OCI-M2 (cell line): ENCODE data around the gene SIX2.

Experiments used
- DNase-seq: peaks from one replicate; lab custom pipeline; 2025; ENCODE audit not compliant: unreplicated experiment; lab: John Stamatoyannopoulos, UW

The SIX2 gene

DNA sequence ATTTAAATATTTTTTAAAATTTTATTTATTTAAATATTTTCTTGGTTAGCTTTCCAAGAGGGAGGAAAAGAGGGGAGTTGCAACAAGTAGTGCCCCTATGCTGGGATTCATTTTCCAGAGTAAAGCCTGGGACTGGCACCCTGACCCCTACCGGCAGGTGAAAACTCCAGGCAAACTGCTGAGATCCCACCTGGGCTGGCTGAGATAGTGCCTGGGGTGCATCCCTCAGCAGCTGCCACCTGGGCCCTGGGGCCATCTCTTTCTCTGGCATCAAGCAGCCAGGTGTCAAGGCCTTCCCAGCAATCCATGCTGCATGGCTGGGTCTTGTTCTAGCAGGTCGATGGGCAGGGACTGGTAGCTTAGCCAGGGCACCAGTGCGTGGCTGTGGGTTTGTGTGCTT is 6.6 kb downstream of the SIX2 start:
- DNase-seq, result no peak

DNA sequence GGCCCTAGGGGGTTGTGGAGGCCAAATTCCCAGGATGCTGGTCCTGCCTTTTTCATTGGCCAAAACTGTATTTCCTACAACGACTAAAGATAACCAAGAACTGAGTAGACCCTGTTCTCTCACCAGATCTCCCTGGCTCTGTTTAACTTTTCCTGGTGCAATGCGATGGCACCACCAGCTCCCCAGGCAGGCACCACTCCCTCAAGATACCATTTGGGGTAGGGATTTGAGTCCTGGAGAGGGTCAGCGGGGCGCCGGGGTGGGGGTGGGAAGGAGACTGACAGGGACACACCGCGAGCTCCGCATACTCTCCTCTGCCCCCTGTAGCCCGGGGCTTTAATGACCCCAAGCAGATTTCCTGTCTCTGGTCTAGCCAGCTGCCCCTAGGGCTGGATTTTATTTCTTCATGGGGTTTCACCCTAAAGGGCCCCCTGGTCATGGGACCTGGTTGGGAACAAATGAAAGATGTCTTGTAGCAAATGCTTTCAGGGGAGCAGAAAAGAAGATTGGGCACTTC is 7.3 kb downstream of the SIX2 start:
- DNase-seq, result no peak

DNA sequence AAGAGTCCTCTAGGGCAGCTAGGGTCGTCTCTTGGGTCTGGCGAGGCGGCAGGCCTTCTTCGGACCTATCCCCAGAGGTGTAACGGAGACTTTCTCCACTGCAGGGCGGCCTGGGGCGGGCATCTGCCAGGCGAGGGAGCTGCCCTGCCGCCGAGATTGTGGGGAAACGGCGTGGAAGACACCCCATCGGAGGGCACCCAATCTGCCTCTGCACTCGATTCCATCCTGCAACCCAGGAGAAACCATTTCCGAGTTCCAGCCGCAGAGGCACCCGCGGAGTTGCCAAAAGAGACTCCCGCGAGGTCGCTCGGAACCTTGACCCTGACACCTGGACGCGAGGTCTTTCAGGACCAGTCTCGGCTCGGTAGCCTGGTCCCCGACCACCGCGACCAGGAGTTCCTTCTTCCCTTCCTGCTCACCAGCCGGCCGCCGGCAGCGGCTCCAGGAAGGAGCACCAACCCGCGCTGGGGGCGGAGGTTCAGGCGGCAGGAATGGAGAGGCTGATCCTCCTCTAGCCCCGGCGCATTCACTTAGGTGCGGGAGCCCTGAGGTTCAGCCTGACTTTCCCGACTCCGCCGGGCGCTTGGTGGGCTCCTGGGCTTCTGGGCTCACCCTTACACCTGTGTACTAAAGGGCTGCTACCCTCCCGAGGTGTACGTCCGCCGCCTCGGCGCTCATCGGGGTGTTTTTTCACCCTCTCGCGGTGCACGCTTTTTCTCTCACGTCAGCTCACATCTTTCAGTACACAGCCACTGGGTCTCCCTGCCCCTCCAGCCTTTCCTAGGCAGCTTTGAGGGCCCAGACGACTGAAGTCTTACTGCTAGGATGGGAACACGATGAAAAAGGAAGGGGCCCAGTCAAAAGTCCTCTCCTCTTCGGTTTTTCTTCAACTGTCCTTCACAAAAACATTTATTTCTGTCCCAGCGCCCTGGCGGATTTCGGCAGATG is 8.1 kb downstream of the SIX2 start:
- DNase-seq, result no peak

DNA sequence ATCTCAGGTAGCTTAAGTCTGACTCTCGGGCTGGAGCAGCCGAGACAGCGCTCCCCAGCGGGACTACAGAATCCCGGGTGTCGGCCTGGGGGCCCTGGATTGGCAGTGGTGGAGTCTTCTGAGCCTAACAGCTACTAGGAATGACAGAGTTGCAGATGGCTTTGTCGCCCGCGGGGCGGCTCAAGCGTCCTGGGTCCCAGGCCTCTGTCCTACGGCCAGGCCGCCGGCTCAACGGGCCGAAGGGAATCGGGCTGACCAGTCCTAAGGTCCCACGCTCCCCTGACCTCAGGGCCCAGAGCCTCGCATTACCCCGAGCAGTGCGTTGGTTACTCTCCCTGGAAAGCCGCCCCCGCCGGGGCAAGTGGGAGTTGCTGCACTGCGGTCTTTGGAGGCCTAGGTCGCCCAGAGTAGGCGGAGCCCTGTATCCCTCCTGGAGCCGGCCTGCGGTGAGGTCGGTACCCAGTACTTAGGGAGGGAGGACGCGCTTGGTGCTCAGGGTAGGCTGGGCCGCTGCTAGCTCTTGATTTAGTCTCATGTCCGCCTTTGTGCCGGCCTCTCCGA is 8.8 kb downstream of the SIX2 start:
- DNase-seq, result no peak

DNA sequence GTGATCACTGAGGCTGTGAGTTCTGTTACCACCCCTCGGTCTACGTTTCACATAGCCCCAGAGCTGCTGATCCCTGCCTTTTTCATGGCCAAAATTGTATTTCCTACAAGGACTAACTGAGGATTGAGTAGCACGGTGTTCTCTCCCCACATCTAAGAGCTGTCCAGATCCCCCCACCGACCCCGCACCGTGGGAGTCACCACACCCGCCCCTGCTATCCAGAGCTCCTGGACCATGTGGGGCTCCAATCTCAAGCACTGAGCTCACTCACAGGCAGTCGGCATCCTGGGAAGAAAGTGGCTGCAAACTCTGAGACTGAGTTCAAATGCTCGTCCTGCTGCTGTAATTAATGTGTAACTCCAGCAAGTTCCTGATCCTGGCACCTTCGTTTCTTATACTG is 9.7 kb downstream of the SIX2 start:
- no peak for DNase-seq

DNA sequence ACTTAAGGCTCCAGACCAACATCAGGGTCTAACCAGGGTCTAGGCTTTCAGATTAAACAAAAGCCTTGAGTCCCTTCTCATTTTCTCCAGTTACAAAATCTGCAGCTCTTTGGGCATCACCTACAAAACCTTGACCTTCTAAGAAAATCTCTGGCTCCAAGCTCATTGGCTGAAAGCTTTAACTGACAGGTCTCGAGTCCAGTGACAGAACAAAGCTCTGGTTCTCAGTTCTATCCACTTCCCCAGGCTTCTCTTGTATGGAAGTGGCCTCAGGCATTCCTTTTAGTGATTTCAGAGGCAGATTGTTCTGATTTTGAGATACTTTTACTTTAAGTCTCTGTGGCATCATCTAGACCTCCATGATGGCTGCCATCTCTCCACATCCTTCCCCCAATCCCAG is 11.3 kb downstream of the SIX2 start:
- DNase-seq, result no peak

DNA sequence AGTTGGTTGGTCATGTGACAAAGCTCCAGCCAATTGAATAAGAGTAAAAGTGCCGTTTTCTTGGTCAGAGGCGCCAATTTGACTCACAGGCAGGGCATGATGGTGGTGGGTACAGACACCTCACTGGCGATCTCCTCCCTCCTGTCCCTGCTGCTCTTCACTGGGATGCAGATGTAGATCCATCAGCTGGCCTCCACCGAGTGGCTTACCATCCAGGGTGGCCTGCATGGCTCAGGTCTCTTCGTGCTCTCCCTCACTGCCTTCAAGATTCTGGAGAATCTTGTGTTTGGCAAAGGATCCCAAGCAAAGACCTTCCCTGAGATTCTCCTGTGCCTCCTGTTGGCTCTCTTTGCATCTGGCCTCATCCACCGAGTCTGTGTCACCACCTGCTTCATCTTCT is 12.9 kb downstream of the SIX2 start:
- no peak for DNase-seq

DNA sequence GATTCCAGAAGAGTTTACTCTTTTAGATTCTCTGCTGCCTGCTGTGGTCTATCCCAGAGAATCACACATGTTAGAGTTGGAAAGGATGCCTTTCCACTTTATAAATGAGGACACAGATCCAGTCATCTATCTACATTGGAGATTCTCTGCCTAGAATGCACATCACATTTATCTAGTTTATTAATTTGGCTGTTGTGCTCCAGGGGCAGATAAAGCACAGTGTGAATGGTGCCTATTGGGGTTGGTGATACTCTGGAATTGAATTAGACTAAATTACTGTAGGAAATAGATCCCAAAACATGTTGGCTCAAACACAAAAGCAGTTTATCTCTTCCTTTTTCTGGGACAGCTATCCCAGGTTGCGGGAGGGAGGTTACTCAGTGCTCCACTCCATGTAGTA is 14.9 kb downstream of the SIX2 start:
- no peak for DNase-seq

DNA sequence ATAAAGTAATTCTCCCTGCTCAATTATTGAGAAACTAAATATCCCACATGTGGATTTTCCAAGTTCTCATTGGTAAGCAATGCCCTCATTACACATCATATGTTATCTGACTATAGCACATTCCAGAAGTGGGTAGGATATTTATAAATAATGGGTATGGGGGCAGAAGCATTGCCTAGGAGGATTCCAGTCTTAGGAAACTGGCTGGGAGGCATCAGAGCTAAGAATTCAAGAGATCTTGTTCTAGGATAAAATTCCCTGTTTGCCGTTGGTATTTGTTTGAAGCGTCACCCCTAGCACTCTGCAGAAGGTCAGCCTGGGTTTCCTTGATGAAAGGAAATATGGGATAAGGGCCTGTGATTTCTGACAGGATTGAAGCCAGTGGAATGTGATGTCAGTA is 20.1 kb downstream of the SIX2 start:
- DNase-seq, result no peak

DNA sequence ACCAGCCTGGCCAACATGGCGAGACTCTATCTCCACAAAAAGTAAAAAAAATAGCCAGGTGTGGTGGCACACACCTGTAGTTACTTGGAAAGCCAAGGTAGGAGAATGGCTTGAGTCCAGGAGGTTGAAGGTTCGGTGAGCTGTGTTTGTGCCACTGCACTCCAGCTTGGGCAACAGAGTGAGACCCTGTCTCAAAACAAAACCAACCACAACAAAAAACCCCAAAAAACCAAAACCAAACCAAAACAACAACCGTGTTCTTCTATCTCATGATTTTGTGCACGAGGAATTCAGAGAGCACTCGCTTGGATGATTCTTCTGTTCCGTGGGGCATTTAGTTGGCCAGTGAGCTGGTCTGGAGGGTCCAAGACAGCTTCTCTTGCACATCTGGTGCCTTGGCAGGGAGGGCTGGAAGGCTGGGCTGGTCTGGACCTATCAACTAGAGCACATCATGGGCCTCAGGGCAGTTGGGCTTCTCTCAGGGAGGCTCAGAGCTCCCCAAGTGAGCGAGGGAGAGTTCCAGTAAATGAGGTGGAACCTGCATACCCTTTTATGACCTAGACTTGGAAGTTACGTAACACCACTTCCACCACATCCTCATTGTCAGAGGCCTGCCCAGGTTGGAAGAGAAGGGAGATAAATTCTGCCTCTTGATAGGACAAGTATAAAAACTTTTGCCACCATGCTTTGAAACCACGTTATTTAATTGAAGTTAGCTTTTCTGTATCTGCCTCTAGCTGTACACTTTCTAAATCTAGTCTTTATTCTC is 25.2 kb downstream of the SIX2 start:
- DNase-seq, result no peak

DNA sequence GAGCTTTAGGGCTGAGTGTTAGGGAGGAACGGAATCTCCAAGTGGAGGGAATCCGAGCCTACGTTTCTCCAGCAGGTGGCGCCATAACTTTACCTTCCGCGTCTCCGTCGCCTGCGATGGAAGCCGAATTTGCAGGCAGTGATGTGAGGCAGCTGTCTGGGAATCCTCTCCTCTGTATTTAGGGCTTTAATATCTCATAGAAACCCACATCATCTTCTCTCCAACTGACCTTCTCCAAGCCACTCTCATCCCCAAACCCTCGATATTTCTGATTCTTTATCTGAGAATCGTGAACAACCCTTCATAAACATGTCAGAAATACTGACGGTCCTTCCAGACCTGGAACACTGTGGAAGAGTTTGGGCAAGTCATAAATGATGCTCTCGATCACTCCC is 27.5 kb downstream of the SIX2 start:
- DNase-seq, result peak; percentile 36

DNA sequence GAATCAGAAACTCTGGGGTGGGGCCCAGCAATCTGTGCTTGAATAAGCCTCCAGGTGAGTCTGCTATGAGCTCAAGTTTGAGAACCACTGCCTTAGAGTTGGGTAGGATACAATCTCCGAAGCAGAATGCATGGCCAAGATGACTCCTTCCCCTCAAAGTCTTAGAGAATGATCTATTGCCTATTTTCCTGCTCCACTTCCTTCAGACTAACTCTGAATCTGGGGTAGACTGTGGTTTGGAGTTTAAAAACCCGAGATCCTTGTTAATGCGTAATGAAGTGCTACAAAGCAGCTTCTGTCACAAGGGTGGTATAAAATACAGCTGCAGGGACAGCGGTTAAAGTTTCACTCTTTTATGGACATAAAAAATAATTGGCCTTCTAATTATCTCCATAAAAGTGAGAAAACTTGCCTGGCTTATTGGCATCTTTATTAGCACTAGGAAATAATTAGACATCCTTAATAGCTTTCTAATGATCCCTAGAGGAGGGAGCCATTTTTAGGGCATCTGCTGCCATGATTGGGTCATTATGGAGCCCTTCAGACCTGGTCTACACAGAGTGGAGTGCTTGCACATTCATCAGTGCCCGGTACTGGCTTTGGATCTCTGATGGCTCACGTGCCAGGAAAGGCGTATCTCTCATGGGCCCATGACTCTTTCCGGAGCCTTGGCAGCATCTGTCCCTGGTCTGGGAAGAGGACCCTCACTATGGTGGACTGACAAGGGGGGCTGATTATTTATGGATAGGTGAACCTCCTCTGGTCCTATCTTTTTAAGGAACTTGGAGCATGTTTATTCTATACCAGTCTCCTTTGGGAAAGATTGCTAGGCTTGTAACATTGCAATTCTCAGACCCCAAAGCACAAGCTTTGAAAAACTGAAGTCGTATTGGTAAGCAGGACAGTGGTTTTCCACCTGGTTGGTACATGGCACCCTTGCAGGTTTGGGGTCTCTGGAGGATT is 28.2 kb downstream of the SIX2 start:
- DNase-seq, result no peak

DNA sequence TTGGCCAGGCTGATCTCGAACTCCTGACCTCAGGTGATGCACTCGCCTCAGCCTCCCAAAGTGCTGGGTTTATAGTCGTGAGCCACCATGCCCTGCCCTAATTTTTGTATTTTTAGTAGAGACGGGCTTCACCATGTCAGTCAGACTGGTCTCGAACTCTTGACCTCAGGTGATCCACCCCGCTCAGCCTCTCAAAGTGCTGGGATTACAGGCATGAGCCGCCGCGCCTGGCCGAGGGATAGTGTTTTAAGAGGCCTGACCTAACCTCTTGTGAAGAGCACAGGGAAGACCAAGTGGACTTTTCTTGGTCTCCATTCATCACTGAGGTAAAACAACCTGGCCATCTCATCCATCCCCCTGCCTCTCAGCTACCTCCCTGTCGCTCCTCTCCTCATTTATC is 29.7 kb downstream of the SIX2 start:
- no peak for DNase-seq

DNA sequence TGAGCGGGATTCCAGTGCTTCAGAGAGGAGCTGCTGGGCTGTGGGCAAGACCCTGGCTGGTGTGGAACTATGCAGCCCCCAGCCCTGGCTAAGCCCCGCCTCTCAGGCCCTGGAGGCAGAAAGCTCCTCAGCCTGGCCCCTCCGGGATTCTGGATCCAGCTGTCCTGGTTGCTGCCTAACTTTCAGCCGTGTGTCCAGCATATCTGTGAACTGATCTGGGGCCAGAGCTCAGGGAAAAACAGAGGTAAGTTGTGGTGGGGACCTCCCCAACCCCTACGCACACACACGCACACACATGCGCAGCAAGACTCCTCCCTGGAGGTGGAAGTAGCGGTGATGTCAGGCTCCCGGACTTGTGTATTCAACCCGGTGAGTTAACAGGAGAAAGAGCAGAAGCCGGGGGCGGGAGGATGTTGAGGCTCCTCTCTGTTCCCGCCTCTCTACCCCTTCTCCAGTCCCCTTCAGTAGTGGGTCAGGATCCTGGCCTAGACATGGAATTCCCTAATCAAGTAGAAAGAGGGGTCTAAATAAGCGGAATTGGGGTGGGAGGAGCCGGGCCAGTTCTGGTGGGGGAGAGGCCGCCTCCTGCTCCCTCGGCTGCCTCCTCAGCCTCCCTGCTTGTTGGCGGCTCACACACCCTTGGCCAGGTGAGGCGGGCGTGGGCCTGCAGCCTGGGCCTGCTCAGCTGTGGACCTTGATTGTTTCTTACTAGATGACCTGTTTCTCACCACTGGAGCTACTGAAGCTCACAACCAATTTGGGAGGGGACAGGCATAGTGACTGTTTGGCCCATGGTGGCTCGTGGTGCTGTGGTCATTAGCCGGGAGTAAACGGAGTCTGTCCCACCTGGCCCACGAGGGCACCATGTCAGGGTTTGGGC is 33.4 kb downstream of the SIX2 start:
- no peak for DNase-seq

DNA sequence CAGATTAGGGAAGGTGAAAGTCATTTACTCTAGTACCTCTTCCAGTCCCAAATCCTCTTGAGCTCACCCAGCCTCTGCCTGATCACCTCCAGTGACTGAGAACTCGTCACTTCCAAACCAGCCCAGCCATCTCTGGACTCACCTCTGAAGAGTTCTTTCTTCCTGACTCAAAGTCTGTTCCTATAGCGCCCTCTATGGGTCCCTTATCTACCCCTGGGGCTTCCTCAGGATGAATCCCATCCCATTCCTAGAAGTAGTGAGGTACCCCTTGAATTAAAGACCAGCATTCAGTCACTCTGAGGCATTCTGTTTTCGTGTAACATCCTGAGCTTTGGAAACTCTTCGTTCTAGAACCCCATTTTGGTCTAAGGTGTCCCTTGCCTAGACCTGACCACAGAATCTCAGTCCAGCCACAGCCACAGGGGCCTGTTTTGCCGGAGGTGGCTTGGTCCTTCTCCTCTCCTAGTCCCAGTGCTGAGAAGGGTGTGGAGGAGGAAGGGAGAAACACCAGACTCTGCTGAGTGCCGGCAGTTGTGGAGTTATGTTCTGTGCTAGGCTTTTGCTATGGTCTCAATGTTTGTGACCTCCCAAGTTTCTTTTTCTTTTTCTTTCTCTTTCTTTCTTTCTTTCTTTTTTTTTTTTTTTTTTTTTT is 35.1 kb downstream of the SIX2 start:
- DNase-seq, result peak; percentile 4

DNA sequence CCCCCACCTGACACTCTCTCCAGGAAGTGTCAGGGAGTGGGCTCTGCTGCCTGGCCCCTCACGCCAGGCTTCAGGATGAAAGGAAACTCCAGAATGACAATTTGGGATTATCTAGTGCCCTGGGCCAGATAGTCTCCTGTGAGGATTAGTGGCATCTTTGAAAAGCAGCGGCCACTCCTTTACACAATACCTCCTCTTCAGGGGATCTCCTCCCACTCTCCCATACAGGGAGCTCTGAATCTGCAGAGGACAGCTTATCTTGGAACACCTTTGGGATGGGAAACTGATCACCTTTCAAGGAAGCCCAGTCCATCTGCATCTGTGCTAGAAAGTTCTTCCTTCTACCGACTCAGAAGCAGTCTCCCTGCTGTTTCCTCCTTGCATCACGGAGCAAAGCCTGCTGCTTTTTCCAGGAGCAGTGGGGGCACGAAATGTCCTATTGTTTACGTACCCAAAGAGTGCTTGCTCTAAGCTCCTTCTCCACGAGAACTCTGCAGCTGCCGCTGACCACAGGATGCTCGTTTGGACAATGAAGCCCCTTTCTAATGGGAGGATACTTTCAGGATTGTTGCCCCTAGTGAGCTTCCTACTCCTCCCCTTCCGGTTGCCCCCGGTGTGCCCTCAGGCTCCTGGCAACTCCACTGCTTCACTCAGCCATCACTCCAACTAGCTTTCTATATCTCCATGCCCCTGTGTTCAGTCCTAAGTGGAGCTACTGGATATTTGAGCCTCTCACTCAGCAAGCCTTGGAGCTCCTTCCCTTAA is 36.3 kb downstream of the SIX2 start:
- no peak for DNase-seq

DNA sequence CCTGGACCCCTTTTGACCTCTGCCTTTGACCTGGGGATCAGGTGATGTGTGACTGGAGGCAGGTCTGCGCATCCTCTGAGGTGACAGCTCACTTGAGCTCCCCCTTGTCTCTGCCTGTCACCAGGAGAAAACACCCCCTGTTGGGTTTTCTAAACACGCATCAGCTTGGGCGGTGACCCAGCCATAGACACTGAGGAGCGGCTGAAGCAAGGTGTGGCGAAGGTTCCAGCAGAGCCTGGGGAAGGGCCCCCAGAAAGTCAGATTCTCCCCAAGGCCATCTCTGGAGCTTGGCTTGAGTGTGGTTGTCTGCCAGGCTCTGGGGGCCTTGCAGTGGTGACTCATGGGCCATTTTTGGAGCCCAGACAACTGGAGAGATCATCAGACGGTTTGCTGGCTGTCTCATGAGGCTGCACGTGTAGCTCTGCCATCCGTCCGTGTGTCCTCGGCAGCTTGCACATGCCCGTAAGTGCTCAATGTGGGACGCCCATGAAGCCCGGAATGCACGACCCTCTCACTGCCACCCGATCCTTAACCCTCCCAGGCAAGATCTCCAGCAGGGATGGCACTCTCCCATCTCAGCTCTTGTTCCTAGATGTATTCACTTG is 38.3 kb downstream of the SIX2 start:
- no peak for DNase-seq

DNA sequence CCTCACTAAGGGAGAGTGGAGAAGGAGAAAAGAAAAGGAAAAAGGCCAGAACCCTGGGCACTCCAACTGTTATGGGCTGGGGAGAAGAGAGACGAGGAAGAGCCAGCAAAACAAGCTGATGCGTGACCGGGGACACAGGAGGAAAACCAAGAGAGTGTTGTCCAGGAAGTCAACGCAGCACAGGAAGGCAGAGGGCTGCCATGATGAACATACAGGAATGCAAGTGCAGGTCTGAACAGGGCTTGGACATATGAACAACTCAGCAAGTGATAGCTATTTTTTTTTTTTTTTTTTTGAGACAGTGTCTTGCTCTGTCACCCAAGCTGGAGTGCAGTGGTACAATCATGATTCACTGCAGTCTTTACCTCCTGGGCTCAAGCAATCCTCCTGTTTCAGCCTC is 39.3 kb downstream of the SIX2 start:
- no peak for DNase-seq
